DOHH2 (cell line): Measurements from ENCODE around the gene MRTFA.

Source experiments
- H3F3A ChIP-seq: fragments of 200-600 bp; sonication (generic), shearing (Covaris generic); 2 replicates; pipeline ENCODE4 v1.6.0; 2016; ENCODE audit warnings: antibody characterized with exemption, mild to moderate bottlenecking; ENCODE audit not compliant: control insufficient read depth, insufficient read depth
- H3K27ac ChIP-seq: fragments of 200-600 bp; sonication (generic); 2 replicates; pipeline ENCODE4 v1.5.1; 2014; ENCODE audit warnings: low read depth, mild to moderate bottlenecking, low read length, moderate library complexity
- H3K27me3 ChIP-seq: fragments of 200-600 bp; sonication (generic); 2 replicates; pipeline ENCODE4 v1.6.1; 2014; ENCODE audit warnings: mild to moderate bottlenecking, low read length, mixed read lengths; ENCODE audit not compliant: control insufficient read depth
- H3K36me3 ChIP-seq: fragments of 200-600 bp; sonication (generic); 2 replicates; pipeline ENCODE4 v1.6.1; 2014; ENCODE audit warnings: mild to moderate bottlenecking, low read length, moderate library complexity, mixed read lengths; ENCODE audit not compliant: control insufficient read depth
- H3K4me1 ChIP-seq: fragments of 200-600 bp; sonication (generic); 2 replicates; pipeline ENCODE4 v1.6.1; 2014; ENCODE audit warnings: mild to moderate bottlenecking, low read length, mixed read lengths; ENCODE audit not compliant: control insufficient read depth
- H3K4me2 ChIP-seq: fragments of 200-600 bp; sonication (generic); 2 replicates; pipeline ENCODE4 v1.6.0; 2014; ENCODE audit warnings: mild to moderate bottlenecking, low read length, moderate library complexity
- H3K4me3 ChIP-seq: fragments of 200-600 bp; sonication (generic); 2 replicates; pipeline ENCODE4 v1.5.1; 2014; ENCODE audit warnings: mild to moderate bottlenecking, low read length, mixed read lengths
- H3K79me2 ChIP-seq: fragments of 200-600 bp; sonication (generic); 2 replicates; pipeline ENCODE4 v1.6.1; 2014; ENCODE audit warnings: mild to moderate bottlenecking, low read length, mixed read lengths; ENCODE audit not compliant: control insufficient read depth
- H3K9me2 ChIP-seq: fragments of 200-600 bp; sonication (generic); replicated peaks from 2 replicates; pipeline ENCODE4 v1.6.1; 2014; ENCODE audit warnings: mild to moderate bottlenecking, low read length, mixed read lengths; ENCODE audit not compliant: control insufficient read depth
- H3K9me3 ChIP-seq: fragments of 200-600 bp; sonication (generic); 2 replicates; pipeline ENCODE4 v1.6.1; 2014; ENCODE audit warnings: antibody characterized with exemption, low read length, mixed read lengths; ENCODE audit not compliant: control insufficient read depth, insufficient read depth
- H4K20me1 ChIP-seq: fragments of 200-600 bp; sonication (generic); 2 replicates; pipeline ENCODE4 v1.6.0; 2014; ENCODE audit warnings: low read depth, mild to moderate bottlenecking, antibody characterized with exemption, low read length, moderate library complexity; ENCODE audit not compliant: control insufficient read depth, insufficient read depth
- CTCF ChIP-seq: fragments of 200-600 bp; sonication (generic); IDR thresholded peaks from one replicate; pipeline ENCODE4 v1.5.1; 2014; ENCODE audit warnings: antibody characterized with exemption, mild to moderate bottlenecking, low read depth, low read length; ENCODE audit not compliant: poor library complexity, severe bottlenecking
- EZH2phosphoT487 ChIP-seq: fragments of 200-600 bp; sonication (generic); IDR thresholded peaks from 2 replicates; pipeline ENCODE4 v1.6.1; 2017; ENCODE audit warnings: borderline replicate concordance, mild to moderate bottlenecking, antibody characterized with exemption, low read length, moderate library complexity, mixed read lengths

The MRTFA gene

GRCh38 chr22:40624770-40625169 is 11.7 kb downstream of the MRTFA start:
- H3K4me1 ChIP-seq: peaks cover 19% of the 10 kb centered on the region
- H3K27me3 ChIP-seq: no peaks in the 10 kb centered on the region
- no peak overlapping the region for H3K27ac ChIP-seq
- H3K79me2 ChIP-seq: peaks cover 86% of the 10 kb centered on the region
- no peaks in the 10 kb centered on the region for H3K9me3 ChIP-seq
- peaks cover 12% of the 10 kb centered on the region; the same call in 1 of the 2 replicates for H4K20me1 ChIP-seq
- H3K9me2 ChIP-seq: no peaks in the 10 kb centered on the region
- no peak overlapping the region for H3K4me3 ChIP-seq
- no peak overlapping the region for H3K4me2 ChIP-seq
- no peaks in the 10 kb centered on the region for H3K36me3 ChIP-seq
- TF ChIP-seq CTCF (no peak), EZH2phosphoT487 (no peak)
- H3F3A ChIP-seq: 0 out of 2 replicates have a peak, but pooled peaks cover 2% of the 10 kb centered on the region

- H3K36me3 ChIP-seq: no peaks in the 10 kb centered on the region
- no peak overlapping the region for H3K4me3 ChIP-seq
- H4K20me1 ChIP-seq: no peaks in the 10 kb centered on the region
- no peaks in the 10 kb centered on the region for H3K9me3 ChIP-seq
- H3K4me1 ChIP-seq: no peaks in the 10 kb centered on the region
- H3F3A ChIP-seq: no peaks in the 10 kb centered on the region
- peaks cover 75% of the 10 kb centered on the region for H3K79me2 ChIP-seq
- H3K27me3 ChIP-seq: no peaks in the 10 kb centered on the region
- TF ChIP-seq CTCF: no peak
- TF ChIP-seq EZH2phosphoT487: no peak
- no peak overlapping the region for H3K27ac ChIP-seq
- no peaks in the 10 kb centered on the region for H3K9me2 ChIP-seq
- no peak overlapping the region for H3K4me2 ChIP-seq
Measured at GRCh38 chr22:40621309-40622151, 15.0 kb downstream of the MRTFA start.

- Histone ChIP-seq H3K4me1 (no peaks in the 10 kb centered on the region), H3K27ac (no peak overlapping the region), H3K9me2 (no peaks in the 10 kb centered on the region), H4K20me1 (no peaks in the 10 kb centered on the region), H3K36me3 (no peaks in the 10 kb centered on the region), H3K9me3 (no peaks in the 10 kb centered on the region), H3K4me3 (no peak overlapping the region), H3F3A (no peaks in the 10 kb centered on the region), H3K79me2 (peaks cover 73% of the 10 kb centered on the region), H3K27me3 (no peaks in the 10 kb centered on the region), H3K4me2 (no peak overlapping the region)
- no peak for TF ChIP-seq CTCF
- no peak for TF ChIP-seq EZH2phosphoT487
Measured at GRCh38 chr22:40620464-40621046, 16.0 kb downstream of the MRTFA start.
